T-helper 9 cell (primary cell): ENCODE measurements around the gene FETUB.
"Not testable (repeated sequence)": the region's sequence is repeated elsewhere in the genome, so short reads cannot be mapped to it uniquely, and the experiment has no call there.

Experiments
- DNase-seq: peaks from one replicate; pipeline ENCODE4 v3.0.0-alpha.2; 2020

The FETUB gene

GRCh38 chr3:186614266-186614596 lies 26.0 kb upstream of the FETUB start:
- DNase-seq: no peak

DNA sequence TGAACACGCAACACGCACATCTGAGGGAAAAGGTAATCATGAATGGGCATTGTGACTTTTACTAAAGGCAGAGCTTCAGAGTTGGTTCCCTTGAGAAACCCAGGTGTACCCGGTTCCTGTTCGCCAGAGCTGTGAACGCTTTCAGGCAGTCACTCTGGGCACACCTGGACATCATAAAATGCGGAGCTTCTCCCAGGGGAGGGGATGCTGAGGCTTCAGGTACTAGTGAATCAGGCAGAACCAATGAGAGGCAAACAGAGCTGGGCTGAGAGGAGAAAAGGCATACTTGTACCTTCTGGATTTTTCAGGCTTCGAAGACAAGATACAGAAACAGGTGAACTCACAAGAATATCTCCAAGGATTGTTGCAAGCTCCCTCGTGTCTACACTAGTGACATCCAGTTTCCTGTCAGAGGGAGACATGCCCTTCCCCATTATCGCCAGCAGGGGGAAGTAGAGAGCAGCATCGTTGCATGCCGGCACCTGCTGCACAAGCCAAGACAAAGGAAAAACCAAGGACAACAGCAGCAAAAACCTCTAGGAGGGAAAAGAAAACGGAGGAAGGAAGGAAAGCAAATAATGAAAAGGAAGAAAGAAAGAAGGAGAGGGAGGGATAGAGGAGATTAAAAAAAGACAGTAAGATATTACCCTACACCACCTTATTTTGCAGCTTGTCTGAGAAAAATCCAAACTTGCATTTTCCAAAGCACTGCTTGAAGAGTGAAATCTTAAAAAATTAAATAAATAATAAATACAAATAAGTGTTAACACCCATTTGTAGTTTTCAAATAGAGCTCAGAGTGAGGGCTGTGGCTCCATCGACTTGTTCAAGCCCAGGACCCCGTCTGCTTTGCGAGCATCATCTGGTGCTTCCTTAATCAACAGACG lies 25.4 kb upstream of the FETUB start:
- peak; percentile 65 for DNase-seq

DNA sequence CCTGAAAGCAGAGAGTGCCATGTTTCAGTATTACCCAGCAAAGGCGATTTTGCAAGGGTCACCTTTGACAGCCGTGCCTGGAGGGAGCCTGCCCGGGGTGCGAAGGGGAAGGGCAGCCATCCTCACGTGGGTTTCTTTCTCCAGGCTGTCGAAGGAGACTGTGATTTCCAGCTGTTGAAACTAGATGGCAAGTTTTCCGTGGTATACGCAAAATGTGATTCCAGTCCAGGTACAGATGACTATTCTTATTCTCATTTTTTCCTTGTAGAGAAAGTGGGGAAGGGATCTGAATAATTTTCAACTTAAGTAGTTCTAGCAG lies 23.9 kb upstream of the FETUB start:
- no peak for DNase-seq

GRCh38 chr3:186617036-186617946 lies 22.9 kb upstream of the FETUB start:
- DNase-seq: peak; percentile 76

DNA sequence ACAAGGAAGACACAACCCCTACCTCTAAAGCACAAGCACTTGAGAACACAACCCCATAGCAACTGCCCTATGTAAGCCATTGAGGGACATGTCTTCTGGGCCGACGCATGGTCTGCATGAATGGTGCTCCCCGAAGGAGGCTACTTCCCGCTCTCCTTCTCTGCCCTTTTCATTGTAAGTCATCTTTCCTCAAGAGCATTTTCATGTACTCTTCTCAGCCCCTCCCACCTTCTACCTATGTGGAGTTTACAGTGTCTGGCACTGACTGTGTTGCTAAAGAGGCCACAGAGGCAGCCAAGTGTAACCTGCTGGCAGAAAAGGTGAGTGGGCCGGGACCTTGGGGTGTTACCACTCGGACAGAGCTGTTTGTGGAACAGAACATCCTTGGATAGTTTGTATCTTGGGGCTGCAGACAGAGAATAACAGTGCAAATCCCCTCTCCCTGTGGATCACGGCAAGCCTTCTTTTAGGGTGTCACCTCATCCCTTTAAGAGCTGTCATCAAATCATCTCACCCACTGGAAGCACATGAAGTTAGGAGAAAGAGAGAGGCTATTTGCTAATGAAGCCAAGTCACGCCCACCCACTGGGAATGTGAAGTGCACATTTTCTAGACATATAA lies 21.8 kb upstream of the FETUB start:
- no peak for DNase-seq

DNA sequence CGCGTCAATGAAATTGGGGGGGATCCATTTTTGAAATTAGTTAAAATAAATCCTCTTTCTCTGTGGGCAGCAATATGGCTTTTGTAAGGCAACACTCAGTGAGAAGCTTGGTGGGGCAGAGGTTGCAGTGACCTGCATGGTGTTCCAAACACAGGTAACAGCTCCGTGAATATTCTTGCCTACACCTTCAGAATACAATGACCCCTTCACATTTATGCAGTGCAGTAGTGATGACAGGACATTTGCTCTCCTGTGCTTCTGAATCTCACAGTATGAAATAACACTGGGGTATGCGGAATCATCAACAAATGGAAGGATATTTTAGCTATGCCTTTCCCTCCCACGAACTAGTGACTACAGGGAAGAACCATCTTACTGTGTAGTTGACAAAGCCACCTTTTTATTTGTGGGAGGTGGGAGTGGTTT lies 20.4 kb upstream of the FETUB start:
- no peak for DNase-seq

DNA sequence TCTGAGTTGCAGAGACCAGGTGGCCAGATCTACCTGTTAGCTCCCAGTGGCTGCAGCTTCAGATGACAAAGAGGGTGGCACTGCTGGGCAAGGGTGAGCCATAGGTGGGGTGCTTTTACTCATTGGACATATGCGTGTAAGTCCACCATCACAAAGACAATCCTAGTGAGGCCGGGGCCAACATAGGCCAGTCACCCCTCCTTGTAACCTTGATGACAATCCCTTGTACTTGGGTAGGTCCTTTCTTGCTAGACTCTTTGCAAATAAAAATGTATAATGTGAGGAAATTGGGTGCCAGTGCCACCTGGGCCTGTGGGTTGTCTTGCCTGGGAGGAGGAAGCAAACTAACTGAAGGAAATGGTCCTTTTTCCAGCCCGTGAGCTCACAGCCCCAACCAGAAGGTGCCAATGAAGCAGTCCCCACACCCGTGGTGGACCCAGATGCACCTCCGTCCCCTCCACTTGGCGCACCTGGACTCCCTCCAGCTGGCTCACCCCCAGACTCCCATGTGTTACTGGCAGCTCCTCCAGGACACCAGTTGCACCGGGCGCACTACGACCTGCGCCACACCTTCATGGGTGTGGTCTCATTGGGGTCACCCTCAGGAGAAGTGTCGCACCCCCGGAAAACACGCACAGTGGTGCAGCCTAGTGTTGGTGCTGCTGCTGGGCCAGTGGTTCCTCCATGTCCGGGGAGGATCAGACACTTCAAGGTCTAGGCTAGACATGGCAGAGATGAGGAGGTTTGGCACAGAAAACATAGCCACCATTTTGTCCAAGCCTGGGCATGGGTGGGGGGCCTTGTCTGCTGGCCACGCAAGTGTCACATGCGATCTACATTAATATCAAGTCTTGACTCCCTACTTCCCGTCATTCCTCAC lies 19.7 kb upstream of the FETUB start:
- no peak for DNase-seq

DNA sequence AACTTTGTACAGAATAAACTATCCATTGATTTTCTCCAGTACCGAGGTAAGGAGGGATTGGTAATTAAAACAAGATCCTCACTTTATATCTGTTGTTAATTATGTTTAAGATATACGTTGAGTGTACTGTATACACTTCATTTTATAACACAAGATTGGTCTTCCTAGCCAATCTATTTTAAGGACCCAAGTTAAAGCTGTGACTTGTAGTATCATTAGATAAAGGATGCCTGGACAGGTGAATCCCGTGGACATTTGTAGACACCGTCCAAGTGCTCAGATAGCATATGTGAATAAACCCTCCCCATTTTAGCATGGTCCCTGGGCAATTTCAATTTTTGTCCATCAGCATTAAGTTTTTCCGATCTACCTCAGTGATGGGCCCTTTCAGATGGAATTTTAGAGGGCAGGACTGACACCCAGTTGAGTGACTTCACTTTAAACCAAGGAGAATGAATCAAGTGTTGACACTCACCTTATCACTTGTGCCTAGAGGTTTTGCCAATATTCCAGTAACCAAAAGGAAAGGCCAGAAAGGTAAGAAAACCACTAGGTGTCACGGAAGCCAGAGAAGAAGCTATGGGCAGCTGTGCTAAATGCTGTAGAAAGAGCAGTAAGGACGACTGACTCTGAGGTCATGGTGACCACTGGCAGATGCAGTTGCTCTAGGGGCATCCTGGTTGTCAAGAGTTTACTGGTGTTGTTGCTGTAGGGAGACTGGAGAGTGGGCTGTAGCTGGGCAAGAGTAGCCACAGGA lies 18.1 kb upstream of the FETUB start:
- no peak for DNase-seq

DNA sequence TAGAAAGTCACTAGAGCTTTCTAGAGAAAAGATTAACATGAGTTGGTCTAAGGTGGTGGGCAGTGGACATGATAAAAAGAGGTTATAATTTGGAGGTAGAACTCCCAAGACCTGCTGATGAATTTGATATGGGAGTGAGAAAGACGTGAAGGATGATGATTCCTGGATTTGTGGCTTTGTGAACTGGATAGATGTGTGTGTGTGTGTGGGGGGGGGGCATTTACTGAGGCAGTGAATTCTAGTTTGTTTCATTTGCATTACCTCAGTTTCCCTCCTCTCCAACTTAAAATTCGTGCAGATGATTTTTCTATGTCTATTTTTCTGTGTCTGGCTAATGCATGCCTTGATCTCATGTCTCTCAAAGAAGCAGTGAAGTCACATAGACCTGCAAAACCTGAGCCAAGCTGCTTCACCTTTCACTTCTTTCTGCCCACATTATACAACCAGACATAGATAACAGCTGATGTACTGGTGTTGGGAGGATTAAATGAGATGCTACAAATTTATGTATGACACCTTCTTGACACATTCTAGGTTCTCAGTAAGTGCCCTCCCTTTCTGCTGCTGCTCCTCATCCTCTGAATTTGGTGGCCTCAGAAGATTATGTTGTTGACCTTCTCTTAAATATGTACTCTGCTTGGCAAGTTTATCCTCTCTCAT lies 17.4 kb upstream of the FETUB start:
- DNase-seq: no peak

GRCh38 chr3:186624598-186624997 lies 15.6 kb upstream of the FETUB start:
- no peak for DNase-seq

DNA sequence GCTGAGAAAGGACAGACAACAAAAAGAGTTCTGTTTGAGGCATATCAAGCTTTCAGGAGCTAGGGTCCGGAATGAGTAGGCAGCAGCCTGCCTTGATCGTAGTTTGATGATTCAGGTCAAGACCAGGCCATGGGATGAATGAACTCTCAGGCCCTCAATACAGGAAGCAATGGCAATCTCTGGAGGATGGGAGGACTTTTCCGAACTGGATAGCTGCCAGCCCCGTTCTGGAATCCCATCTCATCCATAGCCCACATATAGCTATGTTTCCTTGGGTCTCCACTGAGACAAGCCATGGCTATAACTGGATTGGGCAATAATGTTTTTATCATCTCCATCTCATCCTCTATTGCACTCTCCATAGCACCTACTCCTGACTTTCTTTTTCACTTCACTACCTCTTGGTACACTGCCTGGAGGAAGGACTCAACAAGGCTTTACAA lies 14.6 kb upstream of the FETUB start:
- DNase-seq: no peak

DNA sequence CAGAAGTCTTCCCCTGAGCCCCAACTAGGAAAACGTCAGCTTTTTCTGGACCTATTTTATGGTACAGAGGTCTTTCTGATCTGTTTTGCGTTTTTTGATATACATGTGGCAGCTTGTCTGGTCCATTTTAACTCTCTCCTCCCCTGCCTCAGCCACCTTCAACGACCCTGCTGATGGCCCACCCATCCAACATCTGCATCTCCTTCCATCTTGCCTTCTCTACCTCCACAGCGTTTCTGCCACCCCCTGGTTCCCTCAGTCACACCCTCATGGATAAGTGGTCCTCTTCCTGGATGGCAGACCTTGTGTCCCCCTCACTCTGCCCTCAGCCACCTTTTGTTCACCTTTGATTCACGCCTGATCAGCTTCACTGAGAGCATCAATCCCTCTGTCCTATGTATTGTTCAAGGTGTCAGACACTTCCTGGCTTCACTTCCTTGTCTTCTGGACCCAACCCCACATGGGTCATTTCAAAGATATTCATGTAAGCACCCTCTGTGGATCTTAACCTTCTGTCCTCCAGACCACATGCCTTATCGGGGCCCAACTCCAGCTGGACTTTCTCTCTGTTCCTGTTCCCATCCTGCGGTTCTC lies 13.8 kb upstream of the FETUB start:
- DNase-seq: no peak

DNA sequence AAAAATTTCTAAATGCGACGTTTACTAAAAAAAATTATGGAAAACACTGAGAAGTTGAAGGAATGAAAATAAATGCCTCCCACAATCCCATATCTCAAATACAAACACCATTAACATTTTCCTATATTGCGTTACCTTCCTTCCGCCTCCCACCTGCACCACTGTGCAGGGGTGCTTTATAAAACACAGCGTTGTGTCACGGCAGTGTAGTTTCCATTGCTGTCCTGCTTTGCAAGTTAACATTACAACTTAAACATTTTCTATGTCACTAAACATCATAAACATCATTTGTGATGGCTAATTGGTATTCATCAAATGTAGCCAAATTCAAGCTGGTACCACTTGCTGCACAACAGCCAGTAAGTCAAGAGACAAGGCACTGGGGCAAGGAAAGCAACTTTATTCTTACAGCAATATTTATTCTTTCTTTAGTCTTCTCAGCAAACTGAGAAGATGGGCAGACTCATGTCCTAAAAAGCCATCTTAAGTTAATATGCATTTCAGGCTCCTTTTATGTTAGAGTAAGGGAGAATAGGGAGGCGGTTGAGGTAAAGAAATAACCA lies 12.3 kb upstream of the FETUB start:
- DNase-seq: no peak

GRCh38 chr3:186628756-186629155 lies 11.4 kb upstream of the FETUB start:
- no peak for DNase-seq

DNA sequence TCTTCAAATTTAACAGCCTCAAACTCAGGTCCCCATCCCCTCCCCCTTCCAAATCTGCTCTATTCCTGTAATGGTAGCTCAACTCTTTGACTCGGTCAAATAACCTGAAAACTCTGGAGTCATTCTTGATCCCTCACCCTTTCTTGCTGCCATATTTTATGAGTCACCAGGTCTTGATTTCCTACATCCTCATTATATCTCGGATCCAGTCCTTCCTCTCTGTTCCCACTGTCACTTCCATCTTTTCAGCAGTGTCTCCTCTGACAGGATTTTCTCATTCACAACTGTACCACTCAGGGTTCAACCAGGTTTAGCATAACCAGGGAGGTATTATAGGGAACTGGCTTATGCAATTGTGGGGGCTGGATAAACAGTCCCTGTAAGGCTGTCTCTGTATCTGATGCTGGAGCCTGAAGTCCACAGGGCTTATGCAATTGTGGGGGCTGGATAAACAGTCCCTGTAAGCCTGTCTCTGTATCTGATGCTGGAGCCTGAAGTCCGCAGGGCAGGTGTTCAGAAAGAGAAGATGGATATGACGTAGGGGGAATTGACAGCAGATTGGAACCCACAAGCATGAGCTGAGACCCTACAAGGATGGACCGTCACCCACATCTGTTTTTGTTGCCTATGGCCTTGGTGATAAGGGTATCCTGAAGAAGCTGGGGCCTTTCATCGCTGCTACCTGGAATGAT lies 9.1 kb upstream of the FETUB start:
- DNase-seq: no peak

GRCh38 chr3:186633481-186633880 lies 6.7 kb upstream of the FETUB start:
- DNase-seq: no peak

DNA sequence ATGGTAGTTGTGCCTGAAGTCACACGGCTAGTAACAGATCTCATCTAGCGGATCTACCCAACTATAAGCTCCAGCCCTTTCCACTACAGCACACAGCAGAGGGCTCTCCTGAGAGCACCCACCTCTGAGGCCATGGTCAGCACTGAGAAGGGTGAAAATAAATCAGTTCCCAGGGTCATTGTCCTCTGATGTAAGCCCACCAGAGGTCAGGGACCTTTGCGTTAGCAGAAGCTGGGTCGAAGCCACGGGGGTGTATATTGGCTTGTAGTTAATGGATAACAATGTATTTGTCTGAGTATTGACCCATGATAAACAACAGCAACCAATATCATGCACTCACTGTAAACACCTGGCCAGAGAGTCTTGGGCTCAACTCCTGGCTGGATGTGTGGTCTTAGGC lies 6.0 kb upstream of the FETUB start:
- DNase-seq: not testable (repeated sequence)

- DNase-seq: no peak
Observed at GRCh38 chr3:186635532-186635931, 4.7 kb upstream of the FETUB start.

DNA sequence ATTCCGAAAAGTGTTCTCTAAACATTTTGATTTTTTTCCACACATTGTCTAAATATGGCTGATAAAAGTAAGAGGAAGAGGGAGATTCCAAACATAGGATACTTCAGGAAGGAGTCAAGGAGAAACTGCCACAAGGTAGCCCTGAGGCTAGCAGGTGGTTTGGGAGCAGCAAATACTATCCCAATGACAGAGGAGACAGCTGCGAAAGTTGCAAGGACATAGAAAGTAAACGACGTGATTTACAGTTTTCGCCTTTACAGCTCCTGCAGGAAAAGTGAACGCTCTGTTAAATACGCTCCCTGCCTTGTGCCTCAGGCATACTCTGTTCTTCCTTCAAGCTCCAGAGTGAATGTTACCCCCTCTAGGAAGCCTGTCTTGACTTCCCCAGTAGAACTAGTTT lies 3.7 kb upstream of the FETUB start:
- no peak for DNase-seq

GRCh38 chr3:186637686-186638085 lies 2.5 kb upstream of the FETUB start:
- no peak for DNase-seq
